Endodermal cell (in vitro differentiated cells): ENCODE measurements around the gene MARCHF2. TPM values are rescaled to one million over a fixed set of nuclear protein-coding genes. Genes with fewer than 3 reads are reported as not detected.

Experiments used
- DNase-seq: peaks from one replicate; pipeline ENCODE4 v3.0.0-alpha.2; 2017
- H3K27ac ChIP-seq: 2 replicates; pipeline ENCODE4 v1.5.1; 2013; ENCODE audit warnings: mild to moderate bottlenecking, low read depth, low read length, moderate library complexity
- H3K27me3 ChIP-seq: 2 replicates; pipeline ENCODE4 v1.6.1; 2013; ENCODE audit warnings: mild to moderate bottlenecking, low read length, moderate library complexity; ENCODE audit not compliant: insufficient read depth, control insufficient read depth, poor library complexity, severe bottlenecking
- H3K36me3 ChIP-seq: 2 replicates; pipeline ENCODE4 v1.7.0; 2013; ENCODE audit warnings: mild to moderate bottlenecking, low read length, moderate library complexity; ENCODE audit not compliant: control insufficient read depth, insufficient read depth
- H3K4me1 ChIP-seq: one replicate; pipeline ENCODE4 v1.7.0; 2013; ENCODE audit warnings: low read length; ENCODE audit not compliant: control insufficient read depth, insufficient read depth
- H3K4me3 ChIP-seq: 2 replicates; pipeline ENCODE4 v1.5.1; 2013; ENCODE audit warnings: mild to moderate bottlenecking, low read length, moderate library complexity
- H3K9ac ChIP-seq: 2 replicates; pipeline ENCODE4 v1.6.1; 2013; ENCODE audit warnings: mild to moderate bottlenecking, low read length, moderate library complexity; ENCODE audit not compliant: poor library complexity, severe bottlenecking; ENCODE audit errors: extremely low read depth
- H3K9me3 ChIP-seq: 2 replicates; pipeline ENCODE4 v1.6.1; 2013; ENCODE audit warnings: mild to moderate bottlenecking, low read length, moderate library complexity; ENCODE audit not compliant: control insufficient read depth
- H3K27ac Mint-ChIP-seq: 2 replicates; pipeline ENCODE4 v1.8.0; 2020; ENCODE audit warnings: mixed read lengths
- H3K27me3 Mint-ChIP-seq: 2 replicates; pipeline ENCODE4 v1.8.0; 2021; ENCODE audit warnings: mild to moderate bottlenecking, mixed read lengths; ENCODE audit not compliant: insufficient read depth
- H3K36me3 Mint-ChIP-seq: 2 replicates; pipeline ENCODE4 v1.8.0; 2020; ENCODE audit warnings: low read depth, mixed read lengths
- H3K4me1 Mint-ChIP-seq: 2 replicates; pipeline ENCODE4 v1.8.0; 2020; ENCODE audit warnings: mixed read lengths
- H3K4me3 Mint-ChIP-seq: 2 replicates; pipeline ENCODE4 v1.8.0; 2020; ENCODE audit warnings: mild to moderate bottlenecking, moderate library complexity, mixed read lengths
- H3K9me3 Mint-ChIP-seq: 2 replicates; pipeline ENCODE4 v1.8.0; 2020; ENCODE audit warnings: mild to moderate bottlenecking, mixed read lengths
- WGBS, 2 experiments: methylation state at CpG; one replicate each; pipeline versions ENCODE4 v1.1.5 to v1.1.7; 2013; ENCODE audit warnings: missing lambda C conversion rate in 2 of 2, mixed read lengths in 1 of 2; ENCODE audit not compliant: insufficient coverage in 1 of 2, insufficient read length in 1 of 2; 5-methylcytosine and 5-hydroxymethylcytosine counted together
- total RNA-seq, 2 donors: library from RNA; stranded (reverse); fragmentation: NEBNext Ultra II Directional in 1 of 2; extraction: Animal tissue kit (Norgen Biotek cat#: 25700) in 1 of 2; gene quantifications; 2 replicates in 1 of 2; 3 replicates in 1 of 2; pipeline ENCODE4 v1.2.1, GENCODE V29; 2021
- TF ChIP-seq, protein P1 (sequence below): fragments of 200-600 bp; sonication (generic); conservative IDR thresholded peaks from 2 replicates; pipeline ENCODE4 v1.5.0; 2021; ENCODE audit warnings: antibody characterized with exemption, mild to moderate bottlenecking

The MARCHF2 gene
- total RNA-seq, 2 donors from 2014 or later = 31.8 to 35.9 TPM

GRCh38 chr19:8396563-8397203 lies 16.4 kb upstream of the MARCHF2 start:
- no peaks in the 10 kb centered on the region for H3K9me3 ChIP-seq
- H3K36me3 ChIP-seq = peaks cover 13% of the 10 kb centered on the region
- no peaks in the 10 kb centered on the region for H3K27me3 Mint-ChIP-seq
- peaks cover 38% of the 10 kb centered on the region for H3K36me3 Mint-ChIP-seq
- H3K27me3 ChIP-seq = no peaks in the 10 kb centered on the region
- TF ChIP-seq, protein P1, sequence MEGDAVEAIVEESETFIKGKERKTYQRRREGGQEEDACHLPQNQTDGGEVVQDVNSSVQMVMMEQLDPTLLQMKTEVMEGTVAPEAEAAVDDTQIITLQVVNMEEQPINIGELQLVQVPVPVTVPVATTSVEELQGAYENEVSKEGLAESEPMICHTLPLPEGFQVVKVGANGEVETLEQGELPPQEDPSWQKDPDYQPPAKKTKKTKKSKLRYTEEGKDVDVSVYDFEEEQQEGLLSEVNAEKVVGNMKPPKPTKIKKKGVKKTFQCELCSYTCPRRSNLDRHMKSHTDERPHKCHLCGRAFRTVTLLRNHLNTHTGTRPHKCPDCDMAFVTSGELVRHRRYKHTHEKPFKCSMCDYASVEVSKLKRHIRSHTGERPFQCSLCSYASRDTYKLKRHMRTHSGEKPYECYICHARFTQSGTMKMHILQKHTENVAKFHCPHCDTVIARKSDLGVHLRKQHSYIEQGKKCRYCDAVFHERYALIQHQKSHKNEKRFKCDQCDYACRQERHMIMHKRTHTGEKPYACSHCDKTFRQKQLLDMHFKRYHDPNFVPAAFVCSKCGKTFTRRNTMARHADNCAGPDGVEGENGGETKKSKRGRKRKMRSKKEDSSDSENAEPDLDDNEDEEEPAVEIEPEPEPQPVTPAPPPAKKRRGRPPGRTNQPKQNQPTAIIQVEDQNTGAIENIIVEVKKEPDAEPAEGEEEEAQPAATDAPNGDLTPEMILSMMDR = peak; percentile 83
- H3K4me1 Mint-ChIP-seq = peaks cover 8% of the 10 kb centered on the region
- peak; percentile 92 for DNase-seq
- no peaks in the 10 kb centered on the region for H3K9me3 Mint-ChIP-seq
- no peak overlapping the region for H3K4me3 Mint-ChIP-seq
- H3K27ac ChIP-seq = no peak overlapping the region
- 74 to 75% methylated on average over 10 to 22 of the region's 22 CpGs for WGBS, 2 experiments
- H3K4me1 ChIP-seq = peaks cover 3% of the 10 kb centered on the region
- no peak overlapping the region for H3K4me3 ChIP-seq
- H3K9ac ChIP-seq = no peak overlapping the region
- H3K27ac Mint-ChIP-seq = peak overlapping the region; percentile 82

DNA sequence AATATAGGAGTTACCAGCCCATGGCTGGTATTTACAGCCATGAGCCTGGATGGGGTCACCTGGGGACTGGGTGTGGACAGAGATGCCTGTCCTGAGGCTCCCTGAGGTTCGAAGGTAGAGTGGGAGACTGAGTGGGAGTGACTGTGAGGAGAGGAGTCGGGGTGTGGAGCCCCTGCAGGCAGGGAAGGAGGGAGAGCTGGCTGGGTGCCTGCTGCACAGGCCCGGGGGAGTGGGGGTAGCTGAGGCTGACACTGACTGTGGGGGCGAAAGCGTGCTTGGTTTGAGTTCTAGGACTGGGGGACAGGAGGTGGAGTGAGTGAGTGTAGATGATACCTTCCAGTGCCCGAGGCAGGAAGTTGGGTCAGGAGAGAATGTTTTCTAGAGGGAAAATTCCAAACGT lies 15.8 kb upstream of the MARCHF2 start:
- peak overlapping the region; percentile 82 for H3K27ac Mint-ChIP-seq
- 95 to 100% methylated on average over 4 to 7 of the region's 7 CpGs for WGBS, 2 experiments
- peaks cover 8% of the 10 kb centered on the region for H3K4me1 Mint-ChIP-seq
- TF ChIP-seq, protein P1 = no peak
- no peaks in the 10 kb centered on the region for H3K9me3 Mint-ChIP-seq
- H3K27me3 ChIP-seq = no peaks in the 10 kb centered on the region
- no peaks in the 10 kb centered on the region for H3K27me3 Mint-ChIP-seq
- no peak overlapping the region for H3K9ac ChIP-seq
- H3K36me3 ChIP-seq = peaks cover 18% of the 10 kb centered on the region
- H3K36me3 Mint-ChIP-seq = peaks cover 43% of the 10 kb centered on the region
- no peaks in the 10 kb centered on the region for H3K9me3 ChIP-seq
- no peak overlapping the region for H3K27ac ChIP-seq
- no peak for DNase-seq
- H3K4me3 Mint-ChIP-seq = no peak overlapping the region
- H3K4me1 ChIP-seq = no peaks in the 10 kb centered on the region
- H3K4me3 ChIP-seq = no peak overlapping the region

DNA sequence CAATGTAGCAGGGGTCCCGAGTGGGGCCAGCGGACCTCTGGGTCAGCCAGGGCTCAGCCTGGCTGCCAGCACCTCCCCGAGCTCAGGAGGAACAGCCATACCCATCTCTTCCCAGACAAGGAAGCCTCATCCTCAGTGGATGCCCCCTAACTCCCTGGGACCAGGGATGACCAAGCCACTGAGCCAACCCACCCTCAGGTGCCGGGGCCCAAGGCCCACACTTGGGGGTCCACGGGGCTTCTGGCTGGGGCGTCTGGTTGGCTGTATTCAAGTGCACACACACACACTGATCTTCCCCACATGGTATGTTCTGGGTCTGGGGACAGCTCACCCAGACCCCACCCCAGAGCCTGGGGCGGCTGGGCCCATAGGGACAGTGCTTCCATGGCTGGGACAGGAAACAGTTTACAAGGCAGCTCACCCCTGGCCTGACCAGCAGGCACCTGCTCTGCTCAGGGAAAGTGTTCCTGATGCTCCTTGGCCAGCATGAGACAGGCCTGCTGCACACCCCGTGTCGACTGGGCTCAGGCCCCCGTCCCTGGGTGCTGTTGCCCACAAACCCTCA lies 15.3 kb upstream of the MARCHF2 start:
- Mint-ChIP-seq H3K36me3 (peaks cover 48% of the 10 kb centered on the region), H3K4me1 (peaks cover 8% of the 10 kb centered on the region), H3K27me3 (no peaks in the 10 kb centered on the region), H3K4me3 (no peak overlapping the region), H3K27ac (no peak overlapping the region), H3K9me3 (no peaks in the 10 kb centered on the region)
- H3K9ac ChIP-seq = no peak overlapping the region
- peaks cover 20% of the 10 kb centered on the region for H3K36me3 ChIP-seq
- no peak for DNase-seq
- 94 to 98% methylated on average over 5 to 10 of the region's 10 CpGs for WGBS, 2 experiments
- H3K9me3 ChIP-seq = no peaks in the 10 kb centered on the region
- no peak overlapping the region for H3K27ac ChIP-seq
- H3K4me1 ChIP-seq = no peaks in the 10 kb centered on the region
- no peak overlapping the region for H3K4me3 ChIP-seq
- TF ChIP-seq, protein P1 = no peak
- no peaks in the 10 kb centered on the region for H3K27me3 ChIP-seq
